Ovary (tissue), 3 donors: ENCODE results near the gene FAM13B.

ENCODE experiments used
- CTCF ChIP-seq, 3 donors: fragments of 450-650 bp in 2 of 3; fragments of 200-600 bp in 1 of 3; IDR thresholded peaks; one replicate each; pipeline versions ENCODE4 v1.5.1 to v1.8.0; 2016 to 2022; ENCODE audit warnings: antibody characterized with exemption in 3 of 3, mild to moderate bottlenecking in 1 of 3
- EP300 ChIP-seq: sonication (generic); formaldehyde crosslinking; IDR thresholded peaks from one replicate; pipeline ENCODE4 v1.6.1; 2017; ENCODE audit warnings: antibody characterized with exemption
- POLR2A ChIP-seq: fragments of 450-650 bp; IDR thresholded peaks from one replicate; pipeline ENCODE4 v1.6.1; 2017; ENCODE audit warnings: antibody characterized with exemption, mild to moderate bottlenecking, moderate library complexity
- donor health status: DM: no; HTN: no; CAD: no.

- TF ChIP-seq POLR2A (no peak), CTCF (IDR thresholded peaks at IDR 0.05) (no peak), EP300 (no peak)
Observed at GRCh38 chr5:138064526-138064925, 31.6 kb upstream of the FAM13B start.
